IPS-18a (cell line): ENCODE measurements around the gene IL25.

Experiments used
- H3K27ac ChIP-seq: one replicate; pipeline ENCODE4 v1.5.1; 2013; ENCODE audit warnings: low read length
- H3K27me3 ChIP-seq: one replicate; pipeline ENCODE4 v1.6.1; 2013; ENCODE audit warnings: mild to moderate bottlenecking, low read length; ENCODE audit not compliant: control insufficient read depth, insufficient read depth
- H3K36me3 ChIP-seq: one replicate; pipeline ENCODE4 v1.6.1; 2013; ENCODE audit warnings: low read depth, low read length; ENCODE audit not compliant: control insufficient read depth
- H3K4me1 ChIP-seq: one replicate; pipeline ENCODE4 v1.6.1; 2013; ENCODE audit warnings: low read depth, low read length; ENCODE audit not compliant: control insufficient read depth
- H3K4me3 ChIP-seq: one replicate; pipeline ENCODE4 v1.5.1; 2013; ENCODE audit warnings: low read length
- H3K9ac ChIP-seq: one replicate; pipeline ENCODE4 v1.6.1; 2013; ENCODE audit warnings: mild to moderate bottlenecking, low read length, moderate library complexity
- H3K9me3 ChIP-seq: one replicate; pipeline ENCODE4 v1.6.1; 2013; ENCODE audit warnings: low read depth, low read length; ENCODE audit not compliant: control insufficient read depth

The IL25 gene

DNA sequence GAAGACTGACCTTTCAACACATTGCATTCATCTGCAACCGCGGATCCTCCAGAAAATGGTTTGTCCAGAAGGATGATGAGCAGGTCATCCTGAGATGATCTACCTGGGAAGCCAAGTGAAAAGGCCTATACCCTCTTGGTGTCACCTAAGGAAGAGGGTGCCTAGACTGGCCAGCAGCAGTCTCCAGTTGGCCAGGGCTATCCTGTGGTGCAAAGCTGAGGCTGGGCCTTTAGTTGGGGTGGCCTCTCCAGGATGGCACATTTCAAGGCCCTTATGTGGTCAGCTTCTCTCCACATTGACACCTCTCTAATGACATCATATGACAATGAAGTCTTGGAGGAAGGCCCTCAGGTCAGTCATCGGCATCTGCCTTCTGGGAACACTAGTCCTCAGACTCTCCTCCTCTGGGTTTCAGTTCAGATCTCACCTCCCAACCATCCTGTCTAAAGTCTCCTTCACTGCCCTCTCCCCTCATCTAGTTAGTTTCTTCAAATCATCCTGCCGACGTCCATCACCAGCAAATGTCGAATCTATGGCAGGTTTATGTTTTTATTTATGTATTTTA, 16.7 kb upstream of the IL25 start:
- no peaks in the 10 kb centered on the region for H3K9me3 ChIP-seq
- no peak overlapping the region for H3K4me3 ChIP-seq
- peaks cover 21% of the 10 kb centered on the region for H3K27me3 ChIP-seq
- peaks cover 4% of the 10 kb centered on the region for H3K4me1 ChIP-seq
- H3K36me3 ChIP-seq = peaks cover 20% of the 10 kb centered on the region
- H3K9ac ChIP-seq = no peak overlapping the region
- H3K27ac ChIP-seq = no peak overlapping the region

- H3K27ac ChIP-seq = no peak overlapping the region
- H3K27me3 ChIP-seq = peaks cover 14% of the 10 kb centered on the region
- no peaks in the 10 kb centered on the region for H3K9me3 ChIP-seq
Measured at GRCh38 chr14:23356662-23357061, 15.9 kb upstream of the IL25 start.

GRCh38 chr14:23357261-23357660, 15.3 kb upstream of the IL25 start:
- Histone ChIP-seq H3K27me3 (peaks cover 11% of the 10 kb centered on the region), H3K4me1 (peaks cover 4% of the 10 kb centered on the region), H3K27ac (no peak overlapping the region), H3K9ac (no peak overlapping the region), H3K4me3 (no peak overlapping the region), H3K9me3 (no peaks in the 10 kb centered on the region), H3K36me3 (peaks cover 20% of the 10 kb centered on the region)

More at GRCh38 chr14:23356662-23357061, 15.9 kb upstream of the IL25 start:
- Histone ChIP-seq H3K9ac (no peak overlapping the region), H3K4me3 (no peak overlapping the region), H3K4me1 (peaks cover 4% of the 10 kb centered on the region), H3K36me3 (peaks cover 20% of the 10 kb centered on the region)

DNA sequence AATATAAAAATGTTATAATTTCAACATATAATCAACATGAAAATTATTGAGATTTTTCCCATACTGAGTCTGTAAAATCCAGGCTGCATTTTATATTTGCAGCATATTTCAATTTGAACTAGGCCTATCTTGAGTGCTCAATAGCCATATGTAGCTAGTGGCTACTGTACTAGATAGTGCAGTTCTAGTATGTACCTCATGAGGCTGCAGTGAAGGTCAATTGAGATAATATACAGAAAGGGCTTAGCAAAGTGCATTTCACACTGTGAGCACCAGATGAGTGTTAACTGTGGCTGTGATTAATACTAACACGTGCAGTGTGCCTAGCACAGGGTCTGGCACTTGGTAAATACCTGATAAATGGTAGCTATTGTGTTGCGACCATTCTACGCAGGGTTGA, 14.6 kb upstream of the IL25 start:
- H3K27ac ChIP-seq = no peak overlapping the region
- peaks cover 20% of the 10 kb centered on the region for H3K36me3 ChIP-seq
- H3K4me1 ChIP-seq = peaks cover 3% of the 10 kb centered on the region
- H3K4me3 ChIP-seq = no peak overlapping the region
- no peaks in the 10 kb centered on the region for H3K9me3 ChIP-seq
- no peak overlapping the region for H3K9ac ChIP-seq
- peaks cover 11% of the 10 kb centered on the region for H3K27me3 ChIP-seq

GRCh38 chr14:23358553-23359166, 13.9 kb upstream of the IL25 start:
- Histone ChIP-seq H3K4me3 (no peak overlapping the region), H3K9me3 (no peaks in the 10 kb centered on the region), H3K36me3 (peaks cover 20% of the 10 kb centered on the region), H3K4me1 (peaks cover 6% of the 10 kb centered on the region), H3K27ac (no peak overlapping the region), H3K9ac (no peak overlapping the region), H3K27me3 (peaks cover 5% of the 10 kb centered on the region)

GRCh38 chr14:23359167-23359626, 13.4 kb upstream of the IL25 start:
- Histone ChIP-seq H3K27ac (no peak overlapping the region), H3K9me3 (no peaks in the 10 kb centered on the region), H3K4me3 (no peak overlapping the region), H3K9ac (no peak overlapping the region), H3K36me3 (peaks cover 20% of the 10 kb centered on the region), H3K4me1 (peaks cover 11% of the 10 kb centered on the region), H3K27me3 (no peaks in the 10 kb centered on the region)

- H3K9ac ChIP-seq = no peak overlapping the region
- peaks cover 14% of the 10 kb centered on the region for H3K4me1 ChIP-seq
- H3K27ac ChIP-seq = no peak overlapping the region
- no peaks in the 10 kb centered on the region for H3K9me3 ChIP-seq
- H3K27me3 ChIP-seq = no peaks in the 10 kb centered on the region
- H3K4me3 ChIP-seq = no peak overlapping the region
- H3K36me3 ChIP-seq = peaks cover 20% of the 10 kb centered on the region
Measured at GRCh38 chr14:23359722-23360447, 12.7 kb upstream of the IL25 start.

DNA sequence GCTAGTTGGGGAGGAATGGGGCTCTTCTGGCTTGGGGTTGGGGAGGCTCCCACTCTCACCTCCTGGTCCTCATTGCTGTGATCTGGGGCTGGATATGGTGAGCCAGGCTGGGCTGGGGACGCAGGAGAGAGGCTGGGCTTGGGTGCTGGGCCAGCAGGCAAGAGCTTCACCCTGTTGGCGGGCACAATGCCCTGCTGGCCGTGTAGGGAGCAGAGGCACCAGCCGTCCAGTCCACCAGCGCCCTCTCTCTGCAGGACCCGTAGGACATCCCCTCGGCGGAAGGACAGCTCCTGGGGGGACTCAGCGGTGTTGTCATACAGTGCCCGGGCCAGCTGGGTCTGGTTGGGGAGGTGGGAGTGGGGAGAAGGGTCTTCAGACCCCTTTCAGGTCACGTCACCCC, 12.1 kb upstream of the IL25 start:
- Histone ChIP-seq H3K27ac (no peak overlapping the region), H3K4me1 (peaks cover 14% of the 10 kb centered on the region), H3K9me3 (no peaks in the 10 kb centered on the region), H3K9ac (no peak overlapping the region), H3K36me3 (peaks cover 20% of the 10 kb centered on the region), H3K4me3 (no peak overlapping the region), H3K27me3 (no peaks in the 10 kb centered on the region)

- Histone ChIP-seq H3K27me3 (no peaks in the 10 kb centered on the region), H3K36me3 (peaks cover 20% of the 10 kb centered on the region), H3K4me1 (peaks cover 14% of the 10 kb centered on the region), H3K9ac (no peak overlapping the region), H3K27ac (no peak overlapping the region), H3K4me3 (no peak overlapping the region), H3K9me3 (no peaks in the 10 kb centered on the region)
Measured at GRCh38 chr14:23361320-23361719, 11.3 kb upstream of the IL25 start.

DNA sequence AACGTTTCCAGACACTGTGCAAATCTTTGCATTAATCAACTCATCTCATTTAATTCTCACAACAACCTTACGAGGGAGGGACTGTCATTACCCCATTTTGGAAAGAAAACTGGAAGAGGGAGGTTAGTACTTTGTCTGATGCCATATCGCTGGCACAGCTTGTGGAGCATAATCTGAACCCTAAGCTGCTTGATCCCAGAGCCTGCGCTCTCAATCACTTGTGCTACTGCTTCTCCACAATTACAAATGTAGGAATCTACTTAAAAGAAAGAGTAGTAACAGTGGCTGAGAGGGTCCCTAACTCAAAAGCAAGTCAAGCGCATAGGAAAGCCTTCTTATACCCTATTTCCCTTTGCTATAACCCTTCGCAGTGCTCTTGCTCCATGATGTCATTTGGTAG, 10.8 kb upstream of the IL25 start:
- Histone ChIP-seq H3K9me3 (no peaks in the 10 kb centered on the region), H3K36me3 (peaks cover 20% of the 10 kb centered on the region), H3K27me3 (no peaks in the 10 kb centered on the region), H3K4me1 (peaks cover 15% of the 10 kb centered on the region), H3K9ac (no peak overlapping the region), H3K4me3 (no peak overlapping the region), H3K27ac (no peak overlapping the region)

GRCh38 chr14:23362200-23362599, 10.4 kb upstream of the IL25 start:
- H3K9ac ChIP-seq = no peak overlapping the region
- H3K9me3 ChIP-seq = no peaks in the 10 kb centered on the region
- H3K27ac ChIP-seq = no peak overlapping the region
- no peak overlapping the region for H3K4me3 ChIP-seq
- H3K36me3 ChIP-seq = peaks cover 18% of the 10 kb centered on the region
- no peaks in the 10 kb centered on the region for H3K27me3 ChIP-seq
- H3K4me1 ChIP-seq = peaks cover 19% of the 10 kb centered on the region
